Fibroblast of lung (primary cell): ENCODE data around the gene DUSP7. TPM values are rescaled to one million over a fixed set of nuclear protein-coding genes. Genes with fewer than 3 reads are reported as not detected.

Experiments used
- DNase-seq, 2 donors: peaks; one replicate each; pipeline versions ENCODE4 v3.0.0 to v3.0.0-alpha.2; 2010; ENCODE audit warnings: low read depth in 2 of 2
- H2AFZ ChIP-seq: 2 replicates; pipeline ENCODE4 v1.5.1; 2012; ENCODE audit warnings: low read length, control low read depth, inconsistent platforms
- H3K27ac ChIP-seq: 2 replicates; pipeline ENCODE4 v1.5.1; 2011; ENCODE audit warnings: low read length, control low read depth; ENCODE audit not compliant: insufficient read depth
- H3K27me3 ChIP-seq: 2 replicates; pipeline ENCODE4 v1.5.1; 2011; ENCODE audit warnings: mild to moderate bottlenecking, low read length; ENCODE audit not compliant: control insufficient read depth, insufficient read depth
- H3K36me3 ChIP-seq: 2 replicates; pipeline ENCODE4 v1.5.1; 2011; ENCODE audit warnings: low read length; ENCODE audit not compliant: control insufficient read depth, insufficient read depth
- H3K4me1 ChIP-seq: 2 replicates; pipeline ENCODE4 v1.5.1; 2011; ENCODE audit warnings: low read length; ENCODE audit not compliant: control insufficient read depth, insufficient read depth; ENCODE audit errors: extremely low read depth
- H3K4me2 ChIP-seq: 2 replicates; pipeline ENCODE4 v1.5.1; 2011; ENCODE audit warnings: low read length, control low read depth; ENCODE audit not compliant: insufficient read depth; ENCODE audit errors: extremely low read depth
- H3K4me3 ChIP-seq, 4 experiments: fragments of 200-600 bp in 1 of 4; sonication (generic) in 1 of 4; replicated peaks in 1 of 4; 2 replicates each; pipeline ENCODE4 v1.5.1; 2011 to 2016; ENCODE audit warnings: low read length in 4 of 4, low read depth in 3 of 4, mild to moderate bottlenecking in 3 of 4, control low read depth in 2 of 4, inconsistent platforms in 1 of 4, mixed read lengths in 1 of 4; ENCODE audit not compliant: insufficient read depth in 1 of 4; ENCODE audit errors: control extremely low read depth in 1 of 4
- H3K79me2 ChIP-seq: 2 replicates; pipeline ENCODE4 v1.5.1; 2012; ENCODE audit warnings: mild to moderate bottlenecking, low read length, inconsistent platforms; ENCODE audit not compliant: control insufficient read depth, insufficient read depth
- H3K9ac ChIP-seq: 2 replicates; pipeline ENCODE4 v1.5.1; 2011; ENCODE audit warnings: mild to moderate bottlenecking, low read length, control low read depth; ENCODE audit not compliant: insufficient read depth
- H3K9me3 ChIP-seq: 2 replicates; pipeline ENCODE4 v1.5.1; 2012; ENCODE audit warnings: low read depth, low read length; ENCODE audit not compliant: control insufficient read depth, insufficient read depth
- H4K20me1 ChIP-seq: 2 replicates; pipeline ENCODE4 v1.5.1; 2011; ENCODE audit warnings: low read length; ENCODE audit not compliant: control insufficient read depth, insufficient read depth; ENCODE audit errors: extremely low read depth
- EZH2 ChIP-seq: IDR thresholded peaks from 2 replicates; pipeline ENCODE4 v1.5.1; 2012; ENCODE audit warnings: low read length, control low read depth, mild to moderate bottlenecking; ENCODE audit errors: missing control alignments
- polyA plus RNA-seq, 2 donors: library from polyadenylated mRNA; depleted of rRNA in 1 of 2; stranded (reverse) in 1 of 2; unstranded in 1 of 2; fragments of >200 nt; gene quantifications; 2 replicates each; pipeline ENCODE4 v1.2.1, GENCODE V29; 2011 to 2012; ENCODE audit warnings: missing spikeins in 1 of 2
- total RNA-seq: library from RNA; depleted of rRNA; stranded (reverse); fragments of >200 nt; gene quantifications from 2 replicates; pipeline ENCODE4 v1.2.1, GENCODE V29; 2014
- TF ChIP-seq, protein P1 (sequence below), 2 donors: IDR thresholded peaks in 1 of 2; conservative IDR thresholded peaks in 1 of 2; 1 replicate in 1 of 2; 2 replicates in 1 of 2; pipeline ENCODE4 v1.5.1; 2011 to 2012; ENCODE audit warnings: low read length in 2 of 2, control low read depth in 1 of 2, inconsistent platforms in 1 of 2, low read depth in 1 of 2, mild to moderate bottlenecking in 1 of 2

DUSP7 gene
- total and polyA plus RNA-seq, 2 donors (not counting 1 experiment from before 2014, with no cell fraction given) = 5.6 to 26.5 TPM

DNA sequence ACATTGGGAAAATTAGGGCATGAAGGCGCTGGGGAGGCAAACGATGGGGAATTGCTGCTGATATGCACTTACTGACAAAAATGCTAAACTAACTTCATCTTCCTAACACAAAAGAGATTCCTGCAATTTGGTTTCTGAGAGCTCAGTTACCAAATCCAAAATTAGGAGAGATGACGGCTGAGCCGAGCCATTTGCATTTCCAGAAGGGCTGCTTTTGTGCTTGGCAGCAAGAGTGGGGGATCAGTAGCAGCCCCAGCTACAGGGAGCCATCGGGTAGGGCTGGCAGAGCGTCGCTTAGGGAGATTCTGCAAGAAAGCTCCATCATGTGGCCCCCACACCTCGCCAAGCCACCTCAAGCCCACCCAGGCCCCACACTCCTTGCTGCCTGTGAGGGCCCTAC, 16.1 kb upstream of the DUSP7 start:
- no peak overlapping the region for H3K4me3 ChIP-seq

DNA sequence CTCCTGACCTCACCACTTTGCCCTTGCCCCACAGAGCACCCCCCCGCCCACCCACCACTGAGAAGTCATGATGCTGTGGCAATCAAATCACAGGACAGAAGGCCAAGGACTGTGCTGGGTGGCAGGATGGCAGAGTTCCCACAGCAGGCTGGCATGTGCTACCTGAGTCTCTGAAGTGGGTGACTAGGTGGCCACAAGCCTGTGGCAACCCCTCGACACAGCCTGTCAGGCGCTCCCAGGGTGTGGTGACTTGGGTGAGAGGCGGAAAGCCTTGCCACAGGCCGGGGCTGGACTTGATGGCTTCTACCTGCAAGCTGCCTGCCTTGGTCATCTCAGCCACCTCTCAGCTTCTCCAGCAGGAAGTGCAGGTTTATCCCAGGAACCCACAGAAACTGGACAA, 15.6 kb upstream of the DUSP7 start:
- Histone ChIP-seq H3K27ac (no peak overlapping the region), H3K36me3 (peaks cover 2% of the 10 kb centered on the region), H4K20me1 (no peaks in the 10 kb centered on the region), H3K79me2 (no peaks in the 10 kb centered on the region), H3K27me3 (no peaks in the 10 kb centered on the region), H3K9ac (no peak overlapping the region), H2AFZ (no peak overlapping the region), H3K4me1 (no peaks in the 10 kb centered on the region), H3K4me3 (no peak overlapping the region), H3K4me2 (no peak overlapping the region), H3K9me3 (no peaks in the 10 kb centered on the region)
- no peak for DNase-seq
- TF ChIP-seq, protein P1, sequence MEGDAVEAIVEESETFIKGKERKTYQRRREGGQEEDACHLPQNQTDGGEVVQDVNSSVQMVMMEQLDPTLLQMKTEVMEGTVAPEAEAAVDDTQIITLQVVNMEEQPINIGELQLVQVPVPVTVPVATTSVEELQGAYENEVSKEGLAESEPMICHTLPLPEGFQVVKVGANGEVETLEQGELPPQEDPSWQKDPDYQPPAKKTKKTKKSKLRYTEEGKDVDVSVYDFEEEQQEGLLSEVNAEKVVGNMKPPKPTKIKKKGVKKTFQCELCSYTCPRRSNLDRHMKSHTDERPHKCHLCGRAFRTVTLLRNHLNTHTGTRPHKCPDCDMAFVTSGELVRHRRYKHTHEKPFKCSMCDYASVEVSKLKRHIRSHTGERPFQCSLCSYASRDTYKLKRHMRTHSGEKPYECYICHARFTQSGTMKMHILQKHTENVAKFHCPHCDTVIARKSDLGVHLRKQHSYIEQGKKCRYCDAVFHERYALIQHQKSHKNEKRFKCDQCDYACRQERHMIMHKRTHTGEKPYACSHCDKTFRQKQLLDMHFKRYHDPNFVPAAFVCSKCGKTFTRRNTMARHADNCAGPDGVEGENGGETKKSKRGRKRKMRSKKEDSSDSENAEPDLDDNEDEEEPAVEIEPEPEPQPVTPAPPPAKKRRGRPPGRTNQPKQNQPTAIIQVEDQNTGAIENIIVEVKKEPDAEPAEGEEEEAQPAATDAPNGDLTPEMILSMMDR (conservative IDR thresholded peaks at IDR 0.05 in 1 of 2, IDR thresholded peaks at IDR 0.05 in 1 of 2; ENCODE audit: low read depth in 1 of 2, low read length in 2 of 2) = no peak
- TF ChIP-seq EZH2 = no peak

More for the DNA sequence above, 16.1 kb upstream of the DUSP7 start:
- Histone ChIP-seq H4K20me1 (no peaks in the 10 kb centered on the region), H3K79me2 (no peaks in the 10 kb centered on the region), H2AFZ (no peak overlapping the region), H3K4me2 (no peak overlapping the region), H3K27me3 (no peaks in the 10 kb centered on the region), H3K9ac (no peak overlapping the region), H3K9me3 (no peaks in the 10 kb centered on the region), H3K36me3 (peaks cover 2% of the 10 kb centered on the region), H3K27ac (no peak overlapping the region), H3K4me1 (no peaks in the 10 kb centered on the region)
- TF ChIP-seq, protein P1 (conservative IDR thresholded peaks at IDR 0.05 in 1 of 2, IDR thresholded peaks at IDR 0.05 in 1 of 2; ENCODE audit: low read depth in 1 of 2, low read length in 2 of 2) = no peak
- TF ChIP-seq EZH2 = no peak
- no peak for DNase-seq

DNA sequence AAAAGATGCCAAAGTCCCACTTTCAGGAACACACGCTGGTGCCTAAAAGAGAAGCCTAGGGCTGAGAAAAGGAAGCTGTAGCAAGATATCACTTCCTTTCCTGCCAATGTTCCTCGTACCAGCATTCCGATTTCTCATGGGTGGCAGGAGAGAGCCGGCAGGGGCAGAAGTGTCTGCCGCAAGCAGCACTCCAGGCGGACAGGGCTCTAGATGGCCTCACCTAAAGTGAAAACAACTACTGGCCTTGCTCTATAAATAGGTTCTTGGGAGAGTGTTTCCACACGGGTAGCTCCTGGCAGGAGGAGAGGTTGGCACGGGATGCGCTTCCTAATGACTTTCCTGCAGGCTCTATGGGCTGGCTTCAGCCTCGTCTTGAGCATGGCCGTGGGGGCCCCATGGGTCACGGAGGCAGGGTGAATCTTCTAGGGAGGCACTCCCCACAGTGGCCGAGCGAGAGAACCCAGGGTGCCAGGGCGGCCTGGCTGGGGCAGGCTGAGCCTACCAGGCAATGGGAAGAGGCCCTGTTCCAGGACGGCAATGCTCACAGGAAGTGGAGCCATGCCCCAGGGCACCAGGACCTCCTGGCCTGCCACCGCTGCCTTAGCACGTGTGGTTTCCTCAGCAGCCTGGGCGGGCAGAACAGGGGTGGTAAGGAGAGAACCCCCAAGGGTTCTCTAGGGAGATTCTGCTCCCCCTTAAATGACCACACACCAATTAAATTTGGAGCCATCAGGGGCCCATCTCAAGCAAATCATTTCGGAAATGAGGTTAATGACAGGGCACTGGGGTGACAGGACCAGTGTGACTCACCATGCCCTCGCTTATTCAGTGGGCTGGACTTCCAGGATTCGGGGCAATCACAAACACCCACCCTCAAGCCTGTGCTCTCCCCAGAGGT, 14.6 kb upstream of the DUSP7 start:
- Histone ChIP-seq H3K4me1 (no peaks in the 10 kb centered on the region), H3K79me2 (no peaks in the 10 kb centered on the region), H3K9me3 (no peaks in the 10 kb centered on the region), H3K9ac (no peak overlapping the region), H2AFZ (no peak overlapping the region), H3K4me3 (no peak overlapping the region), H3K27me3 (no peaks in the 10 kb centered on the region), H3K27ac (no peak overlapping the region), H4K20me1 (no peaks in the 10 kb centered on the region), H3K4me2 (no peak overlapping the region), H3K36me3 (peaks cover 2% of the 10 kb centered on the region)
- DNase-seq = no peak
- no peak for TF ChIP-seq EZH2
- TF ChIP-seq, protein P1 (conservative IDR thresholded peaks at IDR 0.05 in 1 of 2, IDR thresholded peaks at IDR 0.05 in 1 of 2; ENCODE audit: low read depth in 1 of 2, low read length in 2 of 2) = no peak
